HepG2 (cell line): ENCODE results near the gene MUC6.

Source experiments
- POLR2AphosphoS5 ChIP-seq: IDR thresholded peaks from 2 replicates; pipeline ENCODE4 v1.6.1; 2012; ENCODE audit warnings: low read depth, low read length
- ZBTB3 ChIP-seq: sonication (generic); formaldehyde crosslinking; IDR thresholded peaks from 2 replicates; pipeline ENCODE4 v1.4.0; 2020; ENCODE audit warnings: low read depth, mild to moderate bottlenecking, moderate library complexity, missing genetic modification reagents, borderline replicate concordance
- ZFP36 ChIP-seq: fragments of 150-350 bp; IDR thresholded peaks from 2 replicates; pipeline ENCODE4 v1.6.1; 2018; ENCODE audit warnings: borderline replicate concordance, low read length, low read depth; ENCODE audit not compliant: partially characterized antibody
- ZNF367 ChIP-seq: sonication (generic); formaldehyde crosslinking; IDR thresholded peaks from 2 replicates; pipeline ENCODE4 v1.4.0; 2020; ENCODE audit warnings: missing genetic modification reagents, borderline replicate concordance
- TF ChIP-seq, protein P1 (sequence below), 2 experiments: fragments of 450-650 bp in 1 of 2; sonication (generic) in 1 of 2; formaldehyde crosslinking in 1 of 2; IDR thresholded peaks; 2 replicates each; pipeline versions ENCODE4 v1.6.1 to v1.8.0; 2016 to 2022; ENCODE audit warnings: antibody characterized with exemption in 1 of 2, mild to moderate bottlenecking in 1 of 2, missing genetic modification reagents in 1 of 2
- TF ChIP-seq, protein P2 (sequence below): sonication (generic); formaldehyde crosslinking; IDR thresholded peaks from 2 replicates; pipeline ENCODE4 v1.5.0; 2020; ENCODE audit warnings: mild to moderate bottlenecking, missing genetic modification reagents, moderate library complexity

DNA sequence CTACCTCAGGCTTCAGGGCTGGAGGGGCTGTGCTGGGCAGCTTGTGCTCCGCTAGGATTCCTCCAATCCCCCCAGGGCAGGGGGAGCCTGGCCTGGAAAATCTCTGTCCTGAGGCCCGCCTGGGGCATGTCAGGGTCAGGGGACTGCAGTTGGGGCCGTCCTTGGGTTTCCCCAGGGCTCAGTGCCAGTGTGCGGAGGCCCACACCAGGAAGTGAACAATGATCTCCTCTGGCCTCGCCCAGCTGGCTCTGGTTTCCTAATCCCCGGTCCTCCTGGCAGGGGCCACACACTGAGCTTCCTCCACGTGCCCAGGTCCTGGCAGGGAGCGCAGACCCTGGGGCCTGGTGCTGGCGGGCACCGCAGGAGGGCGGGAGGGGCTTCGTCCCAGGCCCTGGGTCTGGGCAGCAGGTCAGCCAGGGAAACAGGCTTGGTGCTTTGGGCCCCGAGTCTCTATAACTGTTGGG lies 36.8 kb upstream of the MUC6 start:
- TF ChIP-seq, protein P1, sequence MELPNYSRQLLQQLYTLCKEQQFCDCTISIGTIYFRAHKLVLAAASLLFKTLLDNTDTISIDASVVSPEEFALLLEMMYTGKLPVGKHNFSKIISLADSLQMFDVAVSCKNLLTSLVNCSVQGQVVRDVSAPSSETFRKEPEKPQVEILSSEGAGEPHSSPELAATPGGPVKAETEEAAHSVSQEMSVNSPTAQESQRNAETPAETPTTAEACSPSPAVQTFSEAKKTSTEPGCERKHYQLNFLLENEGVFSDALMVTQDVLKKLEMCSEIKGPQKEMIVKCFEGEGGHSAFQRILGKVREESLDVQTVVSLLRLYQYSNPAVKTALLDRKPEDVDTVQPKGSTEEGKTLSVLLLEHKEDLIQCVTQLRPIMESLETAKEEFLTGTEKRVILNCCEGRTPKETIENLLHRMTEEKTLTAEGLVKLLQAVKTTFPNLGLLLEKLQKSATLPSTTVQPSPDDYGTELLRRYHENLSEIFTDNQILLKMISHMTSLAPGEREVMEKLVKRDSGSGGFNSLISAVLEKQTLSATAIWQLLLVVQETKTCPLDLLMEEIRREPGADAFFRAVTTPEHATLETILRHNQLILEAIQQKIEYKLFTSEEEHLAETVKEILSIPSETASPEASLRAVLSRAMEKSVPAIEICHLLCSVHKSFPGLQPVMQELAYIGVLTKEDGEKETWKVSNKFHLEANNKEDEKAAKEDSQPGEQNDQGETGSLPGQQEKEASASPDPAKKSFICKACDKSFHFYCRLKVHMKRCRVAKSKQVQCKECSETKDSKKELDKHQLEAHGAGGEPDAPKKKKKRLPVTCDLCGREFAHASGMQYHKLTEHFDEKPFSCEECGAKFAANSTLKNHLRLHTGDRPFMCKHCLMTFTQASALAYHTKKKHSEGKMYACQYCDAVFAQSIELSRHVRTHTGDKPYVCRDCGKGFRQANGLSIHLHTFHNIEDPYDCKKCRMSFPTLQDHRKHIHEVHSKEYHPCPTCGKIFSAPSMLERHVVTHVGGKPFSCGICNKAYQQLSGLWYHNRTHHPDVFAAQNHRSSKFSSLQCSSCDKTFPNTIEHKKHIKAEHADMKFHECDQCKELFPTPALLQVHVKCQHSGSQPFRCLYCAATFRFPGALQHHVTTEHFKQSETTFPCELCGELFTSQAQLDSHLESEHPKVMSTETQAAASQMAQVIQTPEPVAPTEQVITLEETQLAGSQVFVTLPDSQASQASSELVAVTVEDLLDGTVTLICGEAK (IDR thresholded peaks at IDR 0.05), result no peak
- TF ChIP-seq, protein P1 (CRISPR knock-in tag; IDR thresholded peaks at IDR 0.05), result no peak
- TF ChIP-seq ZFP36 (no peak), POLR2AphosphoS5 (no peak), ZBTB3 (no peak), ZNF367 (CRISPR knock-in tag) (no peak)
- TF ChIP-seq, protein P2, sequence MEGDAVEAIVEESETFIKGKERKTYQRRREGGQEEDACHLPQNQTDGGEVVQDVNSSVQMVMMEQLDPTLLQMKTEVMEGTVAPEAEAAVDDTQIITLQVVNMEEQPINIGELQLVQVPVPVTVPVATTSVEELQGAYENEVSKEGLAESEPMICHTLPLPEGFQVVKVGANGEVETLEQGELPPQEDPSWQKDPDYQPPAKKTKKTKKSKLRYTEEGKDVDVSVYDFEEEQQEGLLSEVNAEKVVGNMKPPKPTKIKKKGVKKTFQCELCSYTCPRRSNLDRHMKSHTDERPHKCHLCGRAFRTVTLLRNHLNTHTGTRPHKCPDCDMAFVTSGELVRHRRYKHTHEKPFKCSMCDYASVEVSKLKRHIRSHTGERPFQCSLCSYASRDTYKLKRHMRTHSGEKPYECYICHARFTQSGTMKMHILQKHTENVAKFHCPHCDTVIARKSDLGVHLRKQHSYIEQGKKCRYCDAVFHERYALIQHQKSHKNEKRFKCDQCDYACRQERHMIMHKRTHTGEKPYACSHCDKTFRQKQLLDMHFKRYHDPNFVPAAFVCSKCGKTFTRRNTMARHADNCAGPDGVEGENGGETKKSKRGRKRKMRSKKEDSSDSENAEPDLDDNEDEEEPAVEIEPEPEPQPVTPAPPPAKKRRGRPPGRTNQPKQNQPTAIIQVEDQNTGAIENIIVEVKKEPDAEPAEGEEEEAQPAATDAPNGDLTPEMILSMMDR (CRISPR knock-in tag), result no peak
